Caco-2 (cell line): ENCODE data around the gene NF2. TPM values are rescaled to one million over a fixed set of nuclear protein-coding genes. Genes with fewer than 3 reads are reported as not detected.

Experiments
- BruUV-seq: library from RNA; stranded (reverse); fragments of 400-500 nt; replicated peaks from 2 replicates; lab custom pipeline; 2021; lab: Mats Ljungman, UMichigan
- CTCF ChIA-PET: fragments of 300-600 bp; sonication (Branson Sonifier 250); formaldehyde crosslinking; loops from one replicate; lab custom pipeline; 2022; ENCODE audit warnings: antibody characterized with exemption; lab: Charles Lee
- POLR2A ChIA-PET: fragments of 300-600 bp; sonication (Branson Sonifier 250); formaldehyde crosslinking; loops from one replicate; lab custom pipeline; 2022; ENCODE audit warnings: antibody characterized with exemption; lab: Charles Lee
- DNase-seq, 2 experiments: peaks; one replicate each; pipeline versions ENCODE4 v3.0.0 to v3.0.0-alpha.2; 2020 to 2022
- H3K27me3 ChIP-seq: replicated peaks from 2 replicates; pipeline ENCODE4 v1.6.0; 2011; ENCODE audit warnings: low read length; ENCODE audit not compliant: control insufficient read depth, insufficient read depth
- H3K36me3 ChIP-seq: 2 replicates; pipeline ENCODE4 v1.5.1; 2011; ENCODE audit warnings: low read length; ENCODE audit not compliant: control insufficient read depth, insufficient read depth
- H3K4me1 ChIP-seq: fragments of 250-450 bp; sonication (Bioruptor Pico); 2 replicates; pipeline ENCODE4 v1.5.1; 2020; ENCODE audit warnings: mild to moderate bottlenecking
- H3K4me3 ChIP-seq: 2 replicates; pipeline ENCODE4 v1.5.1; 2011; ENCODE audit warnings: low read depth, mild to moderate bottlenecking, control low read depth, low read length
- H3K9me3 ChIP-seq: fragments of 250-450 bp; sonication (Bioruptor Pico); 2 replicates; pipeline ENCODE4 v1.5.1; 2020; ENCODE audit warnings: mild to moderate bottlenecking, moderate library complexity
- H3K27ac Mint-ChIP-seq: one replicate; pipeline ENCODE4 v1.8.0; 2022; ENCODE audit warnings: mixed read lengths; ENCODE audit not compliant: unreplicated experiment
- H3K27me3 Mint-ChIP-seq: one replicate; pipeline ENCODE4 v1.8.0; 2022; ENCODE audit warnings: mixed read lengths; ENCODE audit not compliant: insufficient read depth, unreplicated experiment
- H3K36me3 Mint-ChIP-seq: one replicate; pipeline ENCODE4 v1.8.0; 2022; ENCODE audit warnings: mild to moderate bottlenecking, mixed read lengths; ENCODE audit not compliant: insufficient read depth, unreplicated experiment
- H3K4me1 Mint-ChIP-seq: one replicate; pipeline ENCODE4 v1.8.0; 2022; ENCODE audit warnings: low read depth, mixed read lengths; ENCODE audit not compliant: unreplicated experiment
- H3K4me3 Mint-ChIP-seq: one replicate; pipeline ENCODE4 v1.8.0; 2022; ENCODE audit warnings: mild to moderate bottlenecking, moderate library complexity, mixed read lengths; ENCODE audit not compliant: unreplicated experiment
- H3K9me3 Mint-ChIP-seq: one replicate; pipeline ENCODE4 v1.8.0; 2022; ENCODE audit warnings: mixed read lengths; ENCODE audit not compliant: unreplicated experiment
- CTCF ChIP-seq, 2 experiments: fragments of 200-600 bp in 1 of 2; IDR thresholded peaks; 1 replicate in 1 of 2; 2 replicates in 1 of 2; pipeline versions ENCODE4 v1.5.1 to v1.8.0; 2011 to 2022; ENCODE audit warnings: antibody characterized with exemption in 1 of 2, control low read depth in 1 of 2, inconsistent platforms in 1 of 2, low read depth in 1 of 2, low read length in 1 of 2, mild to moderate bottlenecking in 1 of 2, moderate library complexity in 1 of 2; ENCODE audit not compliant: insufficient read depth in 1 of 2, severe bottlenecking in 1 of 2, unreplicated experiment in 1 of 2
- intact Hi-C: fragments of 100-400 bp; cut with micrococcal nuclease; formaldehyde crosslinking; loops from one replicate; pipeline ENCODE4 v1.10.0; 2022; ENCODE audit not compliant: unreplicated experiment
- total RNA-seq: library from RNA; stranded (reverse); gene quantifications from 2 replicates; pipeline ENCODE4 v1.2.3, GENCODE V29; 2022

Gene NF2
- total RNA-seq, 1 experiment from 2014 or later: 53.2 TPM

- TF ChIP-seq CTCF (IDR thresholded peaks at IDR 0.05; ENCODE audit: insufficient read depth in 1 of 2, low read depth in 1 of 2, low read length in 1 of 2, severe bottlenecking in 1 of 2, unreplicated experiment in 1 of 2): no peak
- no peak for DNase-seq
- Mint-ChIP-seq H3K36me3 (no peaks in the 10 kb centered on the region), H3K4me3 (no peak overlapping the region), H3K27me3 (no peaks in the 10 kb centered on the region), H3K9me3 (no peaks in the 10 kb centered on the region), H3K27ac (peak overlapping the region; percentile 9), H3K4me1 (peaks cover 20% of the 10 kb centered on the region)
- BruUV-seq: no TSS peak
- Histone ChIP-seq H3K9me3 (no peaks in the 10 kb centered on the region), H3K4me3 (no peak overlapping the region), H3K4me1 (peaks cover 50% of the 10 kb centered on the region), H3K27me3 (no peaks in the 10 kb centered on the region), H3K36me3 (no peaks in the 10 kb centered on the region)
- intact Hi-C loops: no loop called here
- POLR2A ChIA-PET: no interaction called here
- CTCF ChIA-PET: interaction anchor here (1.0 to 1.1 kb wide), 2 partner anchors 76 to 459 kb away, joined by 3 read pairs; partner anchors contain the start of gene THOC5
Observed at GRCh38 chr22:29629903-29630516, 26.6 kb downstream of the NF2 start.

GRCh38 chr22:29630987-29631386 is 27.6 kb downstream of the NF2 start:
- intact Hi-C loops: no loop called here
- TF ChIP-seq CTCF (IDR thresholded peaks at IDR 0.05; ENCODE audit: insufficient read depth in 1 of 2, low read depth in 1 of 2, low read length in 1 of 2, severe bottlenecking in 1 of 2, unreplicated experiment in 1 of 2): no peak
- H3K27ac Mint-ChIP-seq: peak overlapping the region; percentile 9
- H3K9me3 Mint-ChIP-seq: no peaks in the 10 kb centered on the region
- no peaks in the 10 kb centered on the region for H3K36me3 Mint-ChIP-seq
- ChIA-PET POLR2A (no interaction called here), CTCF (interaction anchor here (0.5 to 1.0 kb wide), 2 partner anchors 458 to 766 kb away, joined by 3 to 7 read pairs; partner anchors contain the start of gene SEC14L2)
- no TSS peak for BruUV-seq
- no peaks in the 10 kb centered on the region for H3K9me3 ChIP-seq
- no peak for DNase-seq
- no peak overlapping the region for H3K4me3 Mint-ChIP-seq
- H3K4me1 ChIP-seq: peaks cover 42% of the 10 kb centered on the region
- no peak overlapping the region for H3K4me3 ChIP-seq
- no peaks in the 10 kb centered on the region for H3K27me3 Mint-ChIP-seq
- no peaks in the 10 kb centered on the region for H3K27me3 ChIP-seq
- no peaks in the 10 kb centered on the region for H3K36me3 ChIP-seq
- peaks cover 14% of the 10 kb centered on the region for H3K4me1 Mint-ChIP-seq

GRCh38 chr22:29631725-29632124 is 28.3 kb downstream of the NF2 start:
- no peaks in the 10 kb centered on the region for H3K36me3 ChIP-seq
- Mint-ChIP-seq H3K4me1 (peaks cover 12% of the 10 kb centered on the region), H3K9me3 (no peaks in the 10 kb centered on the region), H3K36me3 (no peaks in the 10 kb centered on the region), H3K27ac (no peak overlapping the region), H3K4me3 (no peak overlapping the region), H3K27me3 (no peaks in the 10 kb centered on the region)
- no peak overlapping the region for H3K4me3 ChIP-seq
- no peaks in the 10 kb centered on the region for H3K27me3 ChIP-seq
- no TSS peak for BruUV-seq
- intact Hi-C loops: no loop called here
- no peak for TF ChIP-seq CTCF (IDR thresholded peaks at IDR 0.05; ENCODE audit: insufficient read depth in 1 of 2, low read depth in 1 of 2, low read length in 1 of 2, severe bottlenecking in 1 of 2, unreplicated experiment in 1 of 2)
- no peaks in the 10 kb centered on the region for H3K9me3 ChIP-seq
- DNase-seq: no peak
- peaks cover 35% of the 10 kb centered on the region for H3K4me1 ChIP-seq
- CTCF ChIA-PET: no interaction called here
- POLR2A ChIA-PET: no interaction called here
